ENCODE measurements around the gene SHROOM4.

The SHROOM4 gene

DNA sequence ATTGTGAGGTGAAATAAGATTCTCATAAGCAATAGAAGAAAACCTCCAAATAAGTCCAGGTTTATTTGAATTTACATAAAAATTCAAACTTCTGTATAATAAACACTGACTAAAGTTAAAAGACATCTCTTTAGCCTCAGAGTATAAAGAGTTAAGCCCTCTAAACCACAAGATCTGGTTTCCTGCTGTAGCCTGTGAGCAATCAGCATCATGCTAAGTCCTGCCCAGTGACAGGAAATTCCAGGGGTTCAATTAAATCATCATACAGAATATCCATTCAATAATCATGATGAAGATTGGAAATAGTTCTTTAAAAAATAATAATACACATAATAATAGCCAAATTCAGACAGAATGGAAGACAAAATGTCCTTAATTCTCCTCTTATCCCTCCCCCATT, 204.2 kb downstream of the SHROOM4 start:
- no peak for DNase-seq

DNA sequence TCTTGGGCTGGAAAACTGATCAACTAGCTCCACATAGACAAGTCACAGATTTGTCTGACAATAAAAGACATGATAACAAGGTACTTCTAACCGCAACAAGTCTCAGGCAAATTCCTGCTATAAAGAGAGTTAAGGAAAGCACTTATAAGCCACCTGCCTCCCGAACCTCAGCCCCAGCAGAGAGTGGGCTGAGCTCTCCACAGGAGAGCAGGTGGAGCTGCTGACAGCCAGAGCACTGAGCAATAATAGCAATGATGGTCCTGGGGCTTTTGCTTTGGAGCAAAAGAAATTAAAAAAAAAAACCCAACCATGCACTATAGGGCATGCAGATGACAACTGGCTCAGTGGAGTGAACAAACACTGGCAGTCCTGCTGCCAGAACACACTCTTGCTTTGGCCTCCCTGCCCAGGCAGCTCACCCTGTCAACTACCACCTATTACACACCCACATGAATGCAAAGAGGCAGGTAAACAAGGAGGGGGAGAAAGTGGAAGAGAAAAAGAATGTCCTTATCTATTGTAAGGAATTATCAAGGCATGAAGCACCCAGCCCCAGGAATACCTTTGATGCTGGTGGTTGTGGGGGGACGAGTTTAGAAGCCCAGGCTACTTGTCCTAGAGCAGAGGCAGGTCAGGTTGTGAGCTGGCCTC, 207.6 kb downstream of the SHROOM4 start:
- DNase-seq = no peak

DNA sequence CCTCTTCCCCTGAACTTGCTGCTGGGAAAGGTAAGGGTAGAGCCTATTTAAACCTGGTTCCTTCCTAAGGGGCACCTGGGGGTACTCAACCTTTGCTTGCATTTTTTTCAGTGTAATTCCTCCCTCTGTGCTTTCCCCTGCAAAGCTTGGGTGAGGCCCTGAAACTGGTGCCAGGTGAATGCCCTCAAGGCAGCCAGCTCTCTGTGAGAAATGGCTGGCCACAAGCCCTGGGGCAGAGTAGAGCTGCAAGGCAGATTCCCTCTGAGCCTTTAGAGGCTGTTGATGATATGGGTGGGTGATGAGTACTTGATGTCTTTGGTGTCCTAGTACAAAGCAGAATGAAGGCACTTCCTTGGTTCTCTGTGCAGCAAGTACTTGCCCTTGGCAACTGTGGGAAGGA, 217.9 kb downstream of the SHROOM4 start:
- no peak for DNase-seq

DNA sequence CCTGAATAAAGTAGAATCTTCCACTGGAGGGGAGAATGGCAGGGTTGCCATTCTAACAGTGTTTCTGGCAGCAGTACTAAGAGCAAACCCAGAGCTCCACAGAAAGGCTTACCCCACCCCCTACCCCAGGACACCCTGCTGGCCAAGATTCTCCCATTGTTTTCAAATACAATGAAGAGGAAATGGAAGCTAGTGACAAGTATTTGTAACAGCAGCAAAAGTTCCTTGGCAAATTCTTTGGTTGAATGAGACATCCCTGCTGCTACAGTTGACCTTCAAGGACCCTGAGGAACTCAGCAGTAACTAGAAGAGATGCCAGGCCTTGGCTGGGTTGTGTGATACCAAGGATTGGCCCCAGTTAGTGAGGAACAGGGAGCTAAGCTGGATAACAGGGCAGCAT, 219.2 kb downstream of the SHROOM4 start:
- no peak for DNase-seq

DNA sequence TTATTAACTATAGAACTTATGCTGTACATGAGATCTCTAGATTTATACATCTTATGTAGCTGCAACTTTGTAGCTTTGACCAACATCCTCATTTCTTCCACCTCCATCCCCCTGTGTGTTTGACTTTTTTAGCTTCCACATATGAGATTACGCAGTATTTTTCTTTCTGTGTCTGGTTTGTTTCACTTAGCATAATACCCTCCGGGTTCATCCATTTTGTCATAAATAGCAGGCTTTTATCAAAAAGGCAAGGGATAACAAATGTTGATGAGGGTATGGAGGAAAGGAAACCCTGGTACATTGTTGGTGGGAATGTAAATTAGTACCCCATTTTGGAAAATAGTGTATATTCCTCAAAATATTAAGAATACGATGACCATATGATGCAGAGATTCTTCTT, 227.0 kb downstream of the SHROOM4 start:
- no peak for DNase-seq

DNA sequence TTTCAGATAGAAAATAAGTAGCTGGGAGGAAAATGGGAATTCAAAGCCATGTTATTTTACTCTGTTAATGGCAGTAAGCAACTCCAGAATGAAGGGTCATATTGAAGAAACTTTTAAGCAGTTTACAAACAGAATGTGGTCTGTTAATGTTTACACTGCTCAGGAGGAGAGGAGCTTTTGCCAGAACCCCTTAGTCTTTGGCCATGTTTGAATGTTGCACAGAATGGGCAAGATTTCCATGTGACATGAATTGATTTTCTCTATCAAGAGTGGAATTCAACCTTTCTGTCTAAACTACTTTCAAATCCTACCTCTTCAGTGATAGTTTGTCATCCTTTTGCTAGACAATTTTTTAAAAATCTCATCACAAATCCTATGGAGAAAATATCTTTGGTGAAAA, 227.6 kb downstream of the SHROOM4 start:
- DNase-seq = no peak

DNA sequence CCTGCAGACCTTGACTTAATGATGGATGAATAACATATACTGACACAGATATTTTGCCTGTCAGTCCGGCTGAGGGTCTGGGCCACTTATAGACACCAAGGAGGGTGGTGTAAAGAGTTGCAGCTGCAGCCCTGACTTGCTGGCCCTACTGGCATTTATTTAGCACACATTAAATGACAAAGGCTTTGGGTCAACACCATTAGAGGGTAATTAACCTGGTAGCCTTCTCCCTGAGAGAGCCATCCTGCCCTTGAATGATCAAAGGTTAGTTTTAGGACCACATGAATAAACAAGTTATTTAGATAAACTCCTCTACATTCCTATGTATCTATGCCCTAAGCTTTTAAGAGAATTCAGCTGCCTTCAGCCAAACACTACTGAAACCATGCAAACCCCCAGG, 232.6 kb downstream of the SHROOM4 start:
- DNase-seq = no peak

DNA sequence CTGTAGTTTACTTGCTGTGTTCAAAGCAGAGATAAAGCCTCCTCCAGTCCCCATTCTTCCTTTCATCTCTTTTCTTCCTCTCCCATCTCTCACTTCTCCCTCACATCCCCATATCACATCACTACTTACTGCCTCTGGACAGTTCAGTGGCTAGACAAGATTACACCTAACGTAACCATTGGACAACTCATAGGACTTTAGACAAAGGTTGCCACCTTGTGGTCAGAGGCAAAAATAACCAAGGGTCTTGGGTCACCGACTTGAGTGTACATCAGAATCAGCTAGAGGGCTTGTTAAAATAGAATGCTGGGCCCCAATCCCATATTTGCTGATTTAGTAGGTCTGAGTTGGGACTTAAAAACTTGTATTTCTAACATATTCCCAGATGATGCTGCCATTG, 234.0 kb downstream of the SHROOM4 start:
- peak; percentile 47 for DNase-seq

DNA sequence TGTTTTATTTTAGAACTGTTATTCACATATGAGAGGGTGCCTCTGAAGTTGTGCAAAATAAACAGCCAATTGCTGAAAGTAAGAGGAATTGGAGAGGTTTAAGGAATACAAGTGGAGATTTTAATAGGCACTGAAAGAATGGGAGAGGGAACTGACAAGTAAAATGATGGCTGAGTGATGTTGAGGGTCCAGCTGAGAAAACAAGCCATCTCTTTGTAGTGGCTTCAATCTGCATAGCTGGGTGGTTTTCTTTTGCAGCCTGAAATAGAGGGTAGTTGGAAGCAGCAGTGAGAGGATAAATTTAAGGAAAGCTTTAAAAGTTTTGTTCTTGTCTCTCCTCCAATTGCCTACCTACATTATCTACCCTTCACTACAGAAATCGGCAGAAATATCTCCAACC, 236.7 kb downstream of the SHROOM4 start:
- no peak for DNase-seq

DNA sequence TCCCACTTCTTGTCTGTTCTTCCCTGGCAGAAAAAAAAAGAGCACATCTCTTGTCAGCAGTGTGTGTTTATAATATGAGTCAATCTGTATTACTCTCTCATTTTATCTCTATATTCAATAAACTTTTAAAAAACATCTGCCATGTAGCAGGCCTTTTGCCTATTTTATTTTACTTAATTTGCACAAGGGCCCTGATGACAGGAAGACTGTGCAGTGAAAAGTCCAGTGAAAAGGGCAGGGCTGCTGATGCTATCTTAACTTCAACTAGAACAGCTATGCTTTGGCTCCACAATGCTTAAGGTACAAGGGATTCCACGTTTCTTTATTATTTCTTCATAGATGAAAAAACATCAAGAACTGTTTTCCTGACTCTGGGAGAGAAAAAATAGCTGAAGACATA, 246.4 kb downstream of the SHROOM4 start:
- DNase-seq = no peak

DNA sequence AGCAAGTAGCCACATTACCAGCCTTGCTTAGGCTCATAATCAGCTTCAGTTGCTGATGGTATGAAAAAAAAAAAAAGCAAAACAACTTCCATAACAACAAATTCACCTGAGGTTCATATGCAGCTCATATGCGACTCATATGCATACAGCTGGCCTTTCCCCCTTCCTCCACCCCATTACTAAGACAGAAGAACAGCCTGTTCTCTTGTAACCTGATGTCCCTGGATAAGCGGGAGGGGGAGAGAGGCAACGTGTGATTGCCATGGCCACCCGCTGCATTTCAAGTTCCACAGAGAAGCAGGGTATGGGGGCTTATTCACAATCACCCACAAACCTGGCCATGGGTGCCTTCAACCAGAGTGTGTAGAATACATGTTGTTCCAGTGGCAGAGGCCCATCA, 248.3 kb downstream of the SHROOM4 start:
- no peak for DNase-seq
